GM12878 (cell line): ENCODE measurements around the gene CLASP1. TPM values are rescaled to one million over a fixed set of nuclear protein-coding genes. Genes with fewer than 3 reads are reported as not detected.

Experiments used
- ATAC-seq: fragments of 200-7000 bp; cut with Tn5 transposase; 3 replicates; pipeline ENCODE4 v1.9.1; 2020; ENCODE audit warnings: mild to moderate bottlenecking, moderate library complexity
- BruUV-seq: library from RNA; stranded (reverse); fragments of 400-500 nt; replicated peaks from 2 replicates; lab custom pipeline; 2021; lab: Mats Ljungman, UMichigan
- CTCF ChIA-PET: fragments of 300-600 bp; sonication (Branson Sonifier 250); formaldehyde crosslinking; extraction: SDS; loops from one replicate; lab custom pipeline; 2021; ENCODE audit warnings: inconsistent platforms; lab: Yijun Ruan, JAX
- POLR2A ChIA-PET: fragments of 350-600 bp; formaldehyde crosslinking; extraction: SDS; loops from one replicate; lab custom pipeline; 2021; ENCODE audit warnings: inconsistent platforms; lab: Charles Lee
- RAD21 ChIA-PET: fragments of 300-600 bp; sonication (Branson Sonifier 250); formaldehyde crosslinking; loops from one replicate; lab custom pipeline; 2023; ENCODE audit warnings: antibody characterized with exemption; ENCODE audit not compliant: unreplicated experiment; lab: Charles Lee
- SMC1A ChIA-PET: fragments of 300-600 bp; sonication (Branson Sonifier 250); formaldehyde crosslinking; loops from one replicate; lab custom pipeline; 2023; ENCODE audit not compliant: unreplicated experiment, uncharacterized antibody; lab: Charles Lee
- DNase-seq: peaks from one replicate; pipeline ENCODE4 v3.0.0-alpha.2; 2011; ENCODE audit warnings: low read depth, low spot score
- FAIRE-seq: peaks from 3 replicates; lab custom pipeline; 2011; peaks lifted over from hg19 to GRCh38; lab: Jason Lieb, UNC
- H2AFZ ChIP-seq: 2 replicates; pipeline ENCODE4 v1.6.0; 2011; ENCODE audit warnings: low read depth, low read length, control low read depth; ENCODE audit not compliant: control insufficient read depth
- H3K27ac ChIP-seq: 2 replicates; pipeline ENCODE4 v1.5.1; 2011; ENCODE audit warnings: control low read depth; ENCODE audit not compliant: control insufficient read depth, insufficient read depth
- H3K27me3 ChIP-seq, 2 experiments: replicated peaks in 1 of 2; 2 replicates each; pipeline versions ENCODE4 v1.6.0 to v1.6.1; 2011; ENCODE audit warnings: low read length in 1 of 2; ENCODE audit not compliant: control insufficient read depth in 2 of 2, insufficient read depth in 2 of 2
- H3K36me3 ChIP-seq, 2 experiments: 2 replicates each; pipeline ENCODE4 v1.5.1; 2011; ENCODE audit warnings: low read length in 1 of 2; ENCODE audit not compliant: control insufficient read depth in 2 of 2, insufficient read depth in 2 of 2
- H3K4me1 ChIP-seq: 2 replicates; pipeline ENCODE4 v1.6.1; 2011; ENCODE audit warnings: mild to moderate bottlenecking, low read length, moderate library complexity, mixed read lengths; ENCODE audit not compliant: control insufficient read depth, insufficient read depth
- H3K4me2 ChIP-seq: 2 replicates; pipeline ENCODE4 v1.6.0; 2011; ENCODE audit warnings: control low read depth; ENCODE audit not compliant: control insufficient read depth, insufficient read depth
- H3K4me3 ChIP-seq: fragments of 200-600 bp; sonication (generic); 2 replicates; pipeline ENCODE4 v1.5.1; 2016
- H3K79me2 ChIP-seq: 2 replicates; pipeline ENCODE4 v1.6.0; 2011; ENCODE audit warnings: low read length; ENCODE audit not compliant: control insufficient read depth, insufficient read depth
- H3K9ac ChIP-seq: 2 replicates; pipeline ENCODE4 v1.8.0; 2011; ENCODE audit warnings: low read length, control low read depth, mixed read lengths; ENCODE audit not compliant: control insufficient read depth, insufficient read depth
- H3K9me3 ChIP-seq: replicated peaks from 3 replicates; pipeline ENCODE4 v1.5.1; 2011; ENCODE audit warnings: mild to moderate bottlenecking, low read length; ENCODE audit not compliant: control insufficient read depth, insufficient read depth
- H4K20me1 ChIP-seq: 2 replicates; pipeline ENCODE4 v1.6.0; 2011; ENCODE audit not compliant: control insufficient read depth, insufficient read depth
- ELK1 ChIP-seq: IDR thresholded peaks from 2 replicates; pipeline ENCODE4 v1.6.1; 2012; ENCODE audit warnings: low read depth, low read length, improper control_type of control experiment
- NFIC ChIP-seq: IDR thresholded peaks from 2 replicates; pipeline ENCODE4 v1.6.1; 2012; ENCODE audit warnings: low read depth, mild to moderate bottlenecking, inconsistent platforms, low read length, moderate library complexity
- NFYA ChIP-seq: IDR thresholded peaks from 2 replicates; pipeline ENCODE4 v1.6.1; 2011; ENCODE audit warnings: low read depth, mild to moderate bottlenecking, low read length, improper control_type of control experiment, borderline replicate concordance
- NFYB ChIP-seq: IDR thresholded peaks from 2 replicates; pipeline ENCODE4 v1.6.1; 2011; ENCODE audit warnings: low read depth, mild to moderate bottlenecking, low read length, improper control_type of control experiment, moderate library complexity; ENCODE audit not compliant: insufficient read depth
- NRF1 ChIP-seq: conservative IDR thresholded peaks from 2 replicates; pipeline ENCODE4 v1.6.1; 2011; ENCODE audit warnings: mild to moderate bottlenecking, low read depth, low read length, improper control_type of control experiment
- RAD51 ChIP-seq: fragments of 450-650 bp; IDR thresholded peaks from 2 replicates; pipeline ENCODE4 v1.6.1; 2016; ENCODE audit warnings: moderate library complexity, mild to moderate bottlenecking, inconsistent platforms
- TCF12 ChIP-seq: IDR thresholded peaks from 2 replicates; pipeline ENCODE4 v1.6.1; 2011; ENCODE audit warnings: low read depth, mild to moderate bottlenecking, low read length
- WGBS: methylation state at CpG from one replicate; pipeline ENCODE4 v1.1.6; 2016; ENCODE audit warnings: low lambda C conversion rate; ENCODE audit not compliant: insufficient replicate concordance, insufficient coverage; ENCODE audit errors: missing lambda C conversion rate; 5-methylcytosine and 5-hydroxymethylcytosine counted together
- in situ Hi-C: fragments of 300-500 bp; cut with MboI; formaldehyde crosslinking; loops from 9 replicates; pipeline ENCODE4 v1.14.3; 2018; ENCODE audit warnings: mixed read lengths
- intact Hi-C: fragments of 100-400 bp; cut with micrococcal nuclease; formaldehyde crosslinking; loops from one replicate; pipeline ENCODE4 v1.14.2; 2022; ENCODE audit not compliant: unreplicated experiment
- polyA plus RNA-seq, 11 experiments: library from polyadenylated mRNA; depleted of rRNA in 4 of 11; unstranded in 6 of 11; stranded (reverse) in 5 of 11; fragments of >200 nt; fragmentation: Nextera tagmentation in 4 of 11; fragmentation: Illumina TruSeq in 1 of 11; extraction: Ambion mirVana in 4 of 11; extraction: Trizol in 1 of 11; gene quantifications; 1 replicate in 1 of 11; 2 replicates in 10 of 11; pipeline versions ENCODE4 v1.2.1 to v1.2.3, GENCODE V29; 2011 to 2016; ENCODE audit warnings: inconsistent platforms in 2 of 11, missing spikeins in 2 of 11, low read depth in 1 of 11
- total RNA-seq, 4 experiments: library from RNA; depleted of rRNA in 3 of 4; stranded (reverse); fragments of >200 nt in 3 of 4; fragmentation: Illumina TruSeq in 1 of 4; extraction: Trizol in 1 of 4; gene quantifications; 2 replicates each; pipeline versions ENCODE4 v1.2.1 to v1.2.3, GENCODE V29; 2013 to 2021
- TF ChIP-seq, protein P1 (sequence below): IDR thresholded peaks from 2 replicates; pipeline ENCODE4 v1.6.1; 2012; ENCODE audit warnings: low read depth, low read length, improper control_type of control experiment
- TF ChIP-seq, protein P2 (sequence below): fragments of 450-650 bp; IDR thresholded peaks from 2 replicates; pipeline ENCODE4 v1.6.1; 2018; ENCODE audit warnings: mild to moderate bottlenecking, low read depth, moderate library complexity; ENCODE audit not compliant: partially characterized antibody

CLASP1 gene
- total and polyA plus RNA-seq, 10 of the 15 experiments (the other 5 are each of a cell fraction or from before 2014, with no cell fraction given) = 1.4 to 62.4 (median 32.9) TPM

GRCh38 chr2:121349721-121350401 is 299.4 kb downstream of the CLASP1 start:
- no peak overlapping the region for H3K9ac ChIP-seq
- TF ChIP-seq TCF12 = no peak
- TF ChIP-seq RAD51 = no peak
- no peak for TF ChIP-seq NFYA
- no peak for TF ChIP-seq ELK1
- no peak for TF ChIP-seq NFYB
- TF ChIP-seq, protein P1, sequence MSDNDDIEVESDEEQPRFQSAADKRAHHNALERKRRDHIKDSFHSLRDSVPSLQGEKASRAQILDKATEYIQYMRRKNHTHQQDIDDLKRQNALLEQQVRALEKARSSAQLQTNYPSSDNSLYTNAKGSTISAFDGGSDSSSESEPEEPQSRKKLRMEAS = no peak
- TF ChIP-seq NFIC = no peak
- TF ChIP-seq, protein P2, sequence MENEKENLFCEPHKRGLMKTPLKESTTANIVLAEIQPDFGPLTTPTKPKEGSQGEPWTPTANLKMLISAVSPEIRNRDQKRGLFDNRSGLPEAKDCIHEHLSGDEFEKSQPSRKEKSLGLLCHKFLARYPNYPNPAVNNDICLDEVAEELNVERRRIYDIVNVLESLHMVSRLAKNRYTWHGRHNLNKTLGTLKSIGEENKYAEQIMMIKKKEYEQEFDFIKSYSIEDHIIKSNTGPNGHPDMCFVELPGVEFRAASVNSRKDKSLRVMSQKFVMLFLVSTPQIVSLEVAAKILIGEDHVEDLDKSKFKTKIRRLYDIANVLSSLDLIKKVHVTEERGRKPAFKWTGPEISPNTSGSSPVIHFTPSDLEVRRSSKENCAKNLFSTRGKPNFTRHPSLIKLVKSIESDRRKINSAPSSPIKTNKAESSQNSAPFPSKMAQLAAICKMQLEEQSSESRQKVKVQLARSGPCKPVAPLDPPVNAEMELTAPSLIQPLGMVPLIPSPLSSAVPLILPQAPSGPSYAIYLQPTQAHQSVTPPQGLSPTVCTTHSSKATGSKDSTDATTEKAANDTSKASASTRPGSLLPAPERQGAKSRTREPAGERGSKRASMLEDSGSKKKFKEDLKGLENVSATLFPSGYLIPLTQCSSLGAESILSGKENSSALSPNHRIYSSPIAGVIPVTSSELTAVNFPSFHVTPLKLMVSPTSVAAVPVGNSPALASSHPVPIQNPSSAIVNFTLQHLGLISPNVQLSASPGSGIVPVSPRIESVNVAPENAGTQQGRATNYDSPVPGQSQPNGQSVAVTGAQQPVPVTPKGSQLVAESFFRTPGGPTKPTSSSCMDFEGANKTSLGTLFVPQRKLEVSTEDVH = no peak
- TF ChIP-seq NRF1 = no peak
- ChIA-PET CTCF (no interaction called here), SMC1A (no interaction called here), POLR2A (no interaction called here), RAD21 (no interaction called here)
- BruUV-seq = no TSS peak
- no peak overlapping the region for H3K4me2 ChIP-seq
- H3K36me3 ChIP-seq = peaks cover 26 to 35% of the 10 kb centered on the region in 2 experiments
- no peak overlapping the region for H3K27ac ChIP-seq
- H2AFZ ChIP-seq = no peak overlapping the region
- no peaks in the 10 kb centered on the region for H3K4me1 ChIP-seq
- no peaks in the 10 kb centered on the region for H3K27me3 ChIP-seq
- H3K4me3 ChIP-seq = no peak overlapping the region
- no peaks in the 10 kb centered on the region for H4K20me1 ChIP-seq
- FAIRE-seq (no peak), DNase-seq (no peak), ATAC-seq (no peak)
- no peaks in the 10 kb centered on the region for H3K79me2 ChIP-seq
- intact Hi-C loops (no loop called here), in situ Hi-C loops (no loop called here)
- H3K9me3 ChIP-seq = no peaks in the 10 kb centered on the region
- WGBS = 98% methylated on average over 4 of the region's 4 CpGs
